NCI-H345 treated with DMSO at 0.1 percent for 48 hours (cell line): ENCODE results near the gene ZGRF1.
A peak's percentile ranks its signal among the peaks of the same experiment; 100 is the strongest.
"Not testable (repeated sequence)": the region's sequence is repeated elsewhere in the genome, so short reads cannot be mapped to it uniquely, and the experiment has no call there.

ENCODE experiments used
- DNase-seq: peaks from one replicate; lab custom pipeline; 2025; ENCODE audit not compliant: unreplicated experiment; lab: John Stamatoyannopoulos, UW

The ZGRF1 gene, protein sequence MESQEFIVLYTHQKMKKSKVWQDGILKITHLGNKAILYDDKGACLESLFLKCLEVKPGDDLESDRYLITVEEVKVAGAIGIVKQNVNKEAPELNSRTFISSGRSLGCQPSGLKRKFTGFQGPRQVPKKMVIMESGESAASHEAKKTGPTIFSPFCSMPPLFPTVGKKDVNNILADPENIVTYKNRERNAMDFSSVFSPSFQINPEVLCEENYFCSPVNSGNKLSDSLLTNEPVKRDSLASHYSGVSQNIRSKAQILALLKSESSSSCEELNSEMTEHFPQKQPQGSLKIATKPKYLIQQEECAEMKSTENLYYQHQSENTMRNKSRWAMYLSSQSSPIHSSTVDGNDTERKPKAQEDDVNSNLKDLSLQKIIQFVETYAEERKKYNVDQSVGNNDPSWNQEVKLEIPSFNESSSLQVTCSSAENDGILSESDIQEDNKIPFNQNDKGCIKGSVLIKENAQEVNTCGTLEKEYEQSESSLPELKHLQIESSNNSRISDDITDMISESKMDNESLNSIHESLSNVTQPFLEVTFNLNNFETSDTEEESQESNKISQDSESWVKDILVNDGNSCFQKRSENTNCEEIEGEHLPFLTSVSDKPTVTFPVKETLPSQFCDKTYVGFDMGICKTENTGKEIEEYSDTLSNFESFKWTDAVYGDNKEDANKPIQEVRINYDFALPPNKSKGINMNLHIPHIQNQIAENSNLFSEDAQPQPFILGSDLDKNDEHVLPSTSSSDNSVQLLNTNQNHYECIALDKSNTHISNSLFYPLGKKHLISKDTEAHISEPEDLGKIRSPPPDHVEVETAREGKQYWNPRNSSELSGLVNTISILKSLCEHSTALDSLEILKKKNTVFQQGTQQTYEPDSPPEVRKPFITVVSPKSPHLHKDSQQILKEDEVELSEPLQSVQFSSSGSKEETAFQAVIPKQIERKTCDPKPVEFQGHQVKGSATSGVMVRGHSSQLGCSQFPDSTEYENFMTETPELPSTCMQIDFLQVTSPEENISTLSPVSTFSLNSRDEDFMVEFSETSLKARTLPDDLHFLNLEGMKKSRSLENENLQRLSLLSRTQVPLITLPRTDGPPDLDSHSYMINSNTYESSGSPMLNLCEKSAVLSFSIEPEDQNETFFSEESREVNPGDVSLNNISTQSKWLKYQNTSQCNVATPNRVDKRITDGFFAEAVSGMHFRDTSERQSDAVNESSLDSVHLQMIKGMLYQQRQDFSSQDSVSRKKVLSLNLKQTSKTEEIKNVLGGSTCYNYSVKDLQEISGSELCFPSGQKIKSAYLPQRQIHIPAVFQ (N-terminal part only)

GRCh38 chr4:112636688-112637551, at the start of gene ZGRF1, which contains the start of gene LARP7:
Gene ZGRF1 (minus strand): TSS chr4:112636909. CDS start chr4:112633176, 3,733 bp downstream.
Gene LARP7 (plus strand): TSS chr4:112637143. CDS start chr4:112644670, 7,527 bp downstream.
- DNase-seq, result peak; percentile 88

GRCh38 chr4:112680996-112681395, 44.3 kb upstream of the ZGRF1 start:
- no peak for DNase-seq

DNA sequence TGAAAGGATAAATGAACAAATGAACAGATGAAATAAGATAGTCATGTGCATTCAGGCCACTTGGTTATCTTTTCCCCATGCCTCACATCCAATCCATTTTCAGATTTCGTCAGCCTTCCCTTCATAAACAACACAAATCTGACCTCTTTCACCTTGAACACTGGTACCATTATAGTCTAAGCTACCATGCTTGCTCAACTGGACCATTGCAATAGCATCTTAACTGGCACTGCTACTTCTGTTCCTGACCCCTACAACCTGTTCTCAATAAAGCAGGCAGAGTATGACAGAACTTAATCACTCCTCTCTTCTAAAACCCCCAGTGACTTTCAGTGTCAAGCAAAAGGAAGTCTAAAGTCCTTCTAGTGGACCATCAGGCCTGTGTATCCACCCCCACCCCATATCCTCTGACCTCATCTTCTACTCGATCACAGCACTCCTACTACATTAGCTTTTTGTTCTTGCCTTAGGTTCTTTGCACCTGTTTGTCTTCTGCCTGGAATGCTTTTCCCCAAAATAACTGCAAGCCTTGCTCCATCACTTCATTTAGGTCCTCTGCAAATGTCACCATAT, 40.9 kb upstream of the ZGRF1 start:
- DNase-seq, result no peak

DNA sequence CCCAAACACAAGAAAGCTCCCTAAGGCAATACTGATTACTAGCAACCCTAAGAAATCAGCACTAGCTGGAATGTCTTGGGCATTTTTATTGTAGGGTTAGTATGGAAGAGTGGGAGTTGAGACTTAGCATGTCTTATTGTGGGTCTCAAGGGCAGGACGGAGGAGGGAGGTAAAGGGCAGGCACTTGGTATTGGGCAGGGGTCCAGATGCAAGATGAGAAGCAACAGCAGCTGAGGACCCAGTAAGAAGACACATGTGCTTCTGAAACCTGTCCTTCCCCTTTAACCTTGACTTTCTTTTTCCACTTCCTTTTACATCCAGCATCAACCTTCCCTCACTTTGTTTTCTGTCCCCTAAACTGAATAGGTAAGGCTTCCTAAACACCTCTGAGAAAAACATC, 37.7 kb upstream of the ZGRF1 start:
- DNase-seq, result no peak

DNA sequence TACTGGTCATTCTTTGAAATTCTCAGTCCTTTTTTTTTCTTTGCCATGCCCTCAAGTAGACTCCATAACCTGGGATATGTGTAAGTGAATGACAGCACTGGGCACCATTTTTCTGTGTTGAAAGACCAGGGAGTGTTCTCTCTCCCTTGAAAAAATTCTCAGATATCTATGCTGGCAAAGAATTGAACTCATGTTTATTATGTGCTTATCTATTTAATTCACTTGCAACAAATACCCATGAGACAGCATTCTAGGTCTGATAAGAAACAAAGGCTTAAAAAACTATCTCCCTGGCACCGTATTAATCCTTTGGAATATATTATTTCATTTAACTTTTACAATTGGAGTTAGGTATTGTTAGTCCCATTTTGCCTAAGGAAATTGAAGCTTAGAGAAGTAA, 37.0 kb upstream of the ZGRF1 start:
- DNase-seq, result no peak

- no peak for DNase-seq
Measured at GRCh38 chr4:112673076-112673475, 36.4 kb upstream of the ZGRF1 start.

DNA sequence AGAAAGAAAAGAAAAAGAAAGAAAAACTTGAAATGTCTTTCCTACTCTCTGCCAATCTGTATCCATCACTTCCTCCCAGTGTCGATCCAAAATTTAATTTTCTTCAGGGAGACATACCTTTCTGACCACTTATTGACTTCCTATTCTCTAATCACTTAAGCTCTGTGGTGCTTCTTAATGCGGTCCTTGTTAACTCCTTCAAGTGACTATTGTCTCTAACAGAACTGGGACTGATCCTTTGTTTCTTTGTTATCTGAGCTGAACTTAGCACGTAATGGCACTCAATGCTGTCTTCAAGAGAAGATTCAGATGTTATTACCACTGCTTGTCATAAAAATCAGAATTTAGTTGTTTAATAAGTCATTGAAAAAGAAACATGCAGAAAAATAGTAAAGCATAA, 31.4 kb upstream of the ZGRF1 start:
- no peak for DNase-seq

GRCh38 chr4:112664611-112665010, 27.9 kb upstream of the ZGRF1 start:
- DNase-seq, result no peak

DNA sequence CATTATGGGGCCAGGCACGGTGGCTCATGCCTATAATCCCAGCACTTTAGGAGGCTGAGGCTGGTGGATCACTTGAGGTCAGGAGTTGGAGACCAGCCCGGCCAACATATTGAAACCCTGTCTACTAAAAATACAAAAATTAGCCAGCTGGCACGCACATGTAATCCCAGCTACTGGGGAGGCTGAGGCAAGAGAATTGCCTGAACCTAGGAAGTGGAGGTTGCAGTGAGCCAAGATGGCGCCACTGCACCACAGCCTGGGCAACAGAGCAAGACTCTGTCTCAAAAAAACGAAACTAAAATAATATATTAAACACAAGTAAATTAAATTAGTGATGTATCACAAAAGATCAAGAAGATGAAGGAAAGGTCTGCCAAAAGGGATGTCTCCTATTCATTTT, 19.4 kb upstream of the ZGRF1 start:
- DNase-seq, result not testable (repeated sequence)

GRCh38 chr4:112655270-112655669, 18.6 kb upstream of the ZGRF1 start:
- DNase-seq, result no peak

GRCh38 chr4:112652216-112652615, 15.5 kb upstream of the ZGRF1 start:
- DNase-seq, result no peak

DNA sequence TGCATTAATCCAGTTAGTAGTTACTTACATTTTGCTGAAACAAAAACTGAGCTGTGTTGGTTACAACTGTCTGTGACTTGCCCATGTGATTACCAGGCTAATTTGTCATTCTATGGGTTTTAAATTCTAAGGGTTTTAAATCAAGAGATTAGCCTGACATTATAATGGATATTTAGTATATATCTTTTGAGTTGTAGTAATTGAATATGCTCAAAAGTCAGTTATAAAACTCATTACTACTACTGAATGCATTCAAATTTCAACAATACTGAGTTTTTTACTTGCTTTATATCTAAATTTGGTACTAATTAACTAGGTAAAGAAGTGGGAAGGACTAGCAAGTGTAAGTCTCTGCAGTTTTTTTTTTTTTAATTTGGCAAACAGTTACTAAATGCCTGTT, 14.9 kb upstream of the ZGRF1 start:
- no peak for DNase-seq

- DNase-seq, result no peak
Measured at GRCh38 chr4:112650332-112650731, 13.6 kb upstream of the ZGRF1 start.

DNA sequence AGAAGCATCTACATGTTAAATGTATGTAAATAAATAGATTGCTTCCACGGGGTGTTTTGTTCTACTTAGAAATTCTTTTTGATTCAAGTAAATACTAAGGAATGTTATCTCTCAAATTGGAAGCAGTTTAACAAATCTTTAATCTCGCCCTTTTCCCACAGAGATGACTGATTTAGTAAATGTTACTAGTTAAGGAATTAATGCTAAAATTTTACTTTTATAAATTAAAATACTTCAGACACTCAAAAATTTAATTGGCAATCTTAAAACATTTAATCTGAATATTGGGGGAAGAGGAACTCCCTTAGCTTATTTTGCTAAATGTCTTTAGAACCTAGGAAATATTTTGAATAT, 12.3 kb upstream of the ZGRF1 start:
- DNase-seq, result no peak

- DNase-seq, result no peak
Measured at GRCh38 chr4:112648263-112649054, 11.8 kb upstream of the ZGRF1 start.

DNA sequence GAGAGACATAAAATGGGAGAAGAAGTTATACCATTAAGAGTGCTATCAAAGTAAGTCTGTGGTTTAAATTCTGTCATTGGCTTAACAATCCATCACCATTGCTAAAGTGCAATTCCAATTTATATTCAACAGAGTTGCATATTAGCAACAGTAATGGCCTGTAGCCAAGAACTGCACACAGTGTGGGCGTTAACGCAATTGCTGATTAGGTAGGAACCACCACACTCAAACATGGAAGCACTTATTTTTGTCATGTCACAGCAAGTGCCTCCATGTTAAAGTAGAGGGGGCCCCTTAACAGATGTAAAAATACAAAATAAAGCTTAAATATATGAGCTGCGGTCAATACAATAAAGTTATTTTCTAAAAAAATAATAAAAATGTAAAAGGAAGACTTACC, 11.1 kb upstream of the ZGRF1 start:
- DNase-seq, result no peak

DNA sequence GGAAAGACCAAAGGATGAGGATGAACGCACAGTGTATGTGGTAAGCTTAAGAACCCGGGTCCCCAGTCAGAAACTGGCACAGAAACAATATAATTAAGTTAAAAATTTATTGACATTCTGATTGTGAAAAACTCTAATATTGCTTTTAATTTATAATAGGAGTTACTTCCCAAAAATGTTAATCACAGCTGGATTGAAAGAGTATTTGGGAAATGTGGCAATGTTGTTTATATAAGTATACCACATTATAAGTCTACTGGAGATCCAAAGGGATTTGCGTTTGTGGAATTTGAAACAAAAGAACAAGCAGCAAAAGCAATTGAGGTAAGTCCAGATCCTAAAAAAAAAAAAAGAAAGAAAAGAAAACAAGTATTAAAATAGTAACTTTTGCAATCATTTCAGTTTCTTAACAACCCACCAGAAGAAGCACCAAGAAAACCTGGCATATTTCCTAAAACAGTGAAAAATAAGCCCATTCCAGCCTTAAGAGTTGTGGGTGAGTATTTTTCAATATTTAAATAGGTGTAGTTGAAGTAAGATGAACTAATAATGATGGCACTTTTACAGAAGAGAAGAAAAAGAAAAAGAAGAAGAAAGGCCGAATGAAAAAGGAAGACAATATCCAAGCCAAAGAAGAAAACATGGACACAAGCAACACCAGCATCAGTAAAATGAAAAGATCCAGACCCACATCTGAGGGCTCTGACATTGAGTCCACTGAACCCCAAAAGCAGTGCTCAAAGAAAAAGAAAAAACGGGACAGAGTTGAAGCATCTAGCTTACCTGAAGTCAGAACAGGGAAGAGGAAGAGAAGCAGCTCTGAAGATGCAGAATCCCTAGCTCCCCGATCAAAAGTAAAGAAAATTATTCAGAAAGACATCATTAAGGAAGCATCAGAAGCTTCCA, 10.2 kb upstream of the ZGRF1 start:
- no peak for DNase-seq
